GM19324 (cell line): ENCODE results near the gene NDFIP2.

Experiments used
- ATAC-seq: cut with Tn5 transposase; IDR thresholded peaks from one replicate; pipeline ENCODE4 v1.9.1; 2021; ENCODE audit warnings: mild to moderate bottlenecking, moderate library complexity; ENCODE audit not compliant: unreplicated experiment, low FRiP score

Gene NDFIP2

DNA sequence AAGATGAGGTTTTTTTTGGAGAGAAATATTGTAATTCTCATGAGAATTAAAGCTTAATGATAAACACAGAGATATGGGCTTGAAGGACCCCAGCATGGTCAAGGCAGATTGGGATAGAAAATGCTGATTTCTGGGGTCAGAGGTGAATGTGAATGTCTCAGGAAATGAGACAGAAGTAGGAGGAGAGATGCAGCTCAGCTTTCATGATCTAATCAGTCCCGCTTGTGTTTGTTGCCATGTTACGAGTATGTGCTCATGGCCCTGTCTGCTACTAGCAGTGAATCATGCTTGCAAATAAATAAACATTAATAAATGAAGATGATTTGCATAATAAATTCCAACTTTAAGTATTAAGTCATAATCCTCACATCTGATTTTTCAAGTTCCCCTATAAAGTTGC is 23.0 kb upstream of the NDFIP2 start:
- no peak for ATAC-seq

DNA sequence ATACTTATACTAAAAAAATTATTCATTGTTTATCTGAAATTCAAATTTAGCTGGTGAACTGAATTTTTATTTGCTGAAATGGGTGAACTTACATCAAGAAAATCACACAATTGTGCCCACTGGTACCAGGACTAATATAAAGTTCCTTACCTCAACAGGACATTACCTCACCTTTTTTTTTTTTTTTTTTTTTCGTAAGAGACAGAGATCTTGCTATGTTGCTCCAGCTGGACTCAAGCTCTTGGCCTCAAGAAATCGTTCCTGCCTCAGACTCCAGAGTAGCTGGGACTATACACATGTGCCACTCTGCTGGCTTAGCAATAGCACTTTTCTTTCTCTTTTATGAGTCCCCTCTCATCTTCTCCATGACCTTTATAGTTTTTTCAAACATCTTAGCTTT is 22.5 kb upstream of the NDFIP2 start:
- ATAC-seq: no peak

DNA sequence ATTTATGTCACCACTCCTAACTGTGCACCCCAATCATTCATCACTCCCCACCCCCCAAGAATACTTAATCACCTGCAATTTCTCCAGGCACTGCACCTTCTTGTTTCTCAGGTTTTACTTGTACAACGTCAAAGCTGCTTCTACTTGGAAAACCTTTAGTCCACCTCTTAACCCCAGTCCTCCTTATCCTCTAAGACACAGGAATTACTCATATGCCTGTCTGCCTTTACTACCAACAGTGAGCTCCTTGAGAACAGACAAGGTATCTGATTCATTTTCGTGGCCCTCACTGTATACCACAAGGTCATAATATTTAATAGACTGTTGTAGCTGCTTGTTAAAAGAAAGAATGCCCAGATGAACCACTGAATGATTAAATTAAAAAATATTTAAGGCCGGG is 21.0 kb upstream of the NDFIP2 start:
- no peak for ATAC-seq

DNA sequence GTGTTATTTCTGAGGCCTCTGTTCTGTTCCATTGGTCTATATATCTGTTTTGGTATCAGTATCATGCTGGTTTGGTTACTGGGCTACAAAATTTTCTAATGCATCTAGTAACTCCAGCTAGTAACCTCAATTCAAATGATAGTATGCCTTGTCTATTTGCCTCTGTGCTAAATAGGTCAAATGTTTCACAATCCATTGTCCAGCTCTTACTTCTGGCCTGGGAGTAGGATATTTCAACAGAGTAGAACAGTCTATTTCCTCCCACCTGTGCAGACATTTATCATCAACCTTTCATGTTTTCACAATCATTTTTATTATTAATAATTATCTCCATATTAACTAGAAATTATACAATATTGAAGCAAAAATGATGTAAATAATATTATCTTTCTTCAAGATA is 18.1 kb upstream of the NDFIP2 start:
- ATAC-seq: no peak

DNA sequence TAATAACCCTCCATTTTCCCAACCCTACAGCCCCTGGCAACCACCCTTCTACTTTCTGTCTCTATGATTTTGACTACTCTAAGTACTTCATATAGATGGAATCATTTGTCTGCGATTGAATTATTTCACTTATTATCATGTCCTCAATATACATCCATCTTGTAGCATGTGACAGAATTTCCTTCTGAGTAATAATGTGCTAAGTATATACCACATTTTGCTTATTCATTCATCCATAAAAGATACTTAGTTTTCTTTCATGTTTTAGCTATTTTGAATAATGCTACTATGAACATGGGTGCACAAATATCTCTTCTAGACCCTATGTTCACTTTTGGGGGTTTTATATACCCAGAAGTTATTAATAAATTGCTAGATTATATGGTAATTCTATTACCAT is 17.4 kb upstream of the NDFIP2 start:
- no peak for ATAC-seq

DNA sequence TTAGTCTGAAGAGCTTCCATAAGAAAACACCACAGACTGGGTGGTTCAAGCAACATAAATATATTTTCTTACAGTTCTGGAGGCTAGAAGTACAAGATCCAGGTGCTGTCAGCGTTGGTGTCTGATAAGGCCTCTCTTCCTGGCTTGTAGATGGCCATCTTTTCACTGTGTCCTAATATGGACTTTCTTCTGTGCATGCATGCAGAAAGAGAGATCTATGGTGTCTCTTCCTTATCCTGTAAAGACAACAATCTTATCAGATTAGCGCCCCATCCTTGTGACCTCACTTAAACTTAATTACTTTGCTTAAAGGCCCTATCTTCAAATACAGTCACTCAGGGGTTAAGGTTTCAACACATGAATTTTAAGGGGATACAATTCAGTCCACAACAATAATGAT is 14.1 kb upstream of the NDFIP2 start:
- no peak for ATAC-seq

DNA sequence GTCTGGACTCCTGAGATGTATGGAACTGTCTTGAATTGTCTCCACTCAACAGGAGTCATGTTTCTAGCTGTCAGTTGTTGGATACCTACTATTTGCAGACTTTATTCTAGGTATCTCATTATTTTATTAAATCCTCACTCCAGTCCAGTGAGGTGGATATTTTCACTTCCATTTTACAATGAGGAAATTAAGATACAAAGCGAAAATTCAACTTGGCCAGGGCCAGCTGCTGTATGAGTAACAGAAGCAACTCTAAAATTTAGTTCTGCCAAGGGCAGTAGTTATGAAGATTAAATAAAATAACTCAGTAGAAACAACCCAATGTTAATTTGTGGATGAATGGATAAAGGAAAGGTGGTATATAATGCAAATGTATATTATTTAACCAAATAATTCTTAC is 12.6 kb upstream of the NDFIP2 start:
- no peak for ATAC-seq

DNA sequence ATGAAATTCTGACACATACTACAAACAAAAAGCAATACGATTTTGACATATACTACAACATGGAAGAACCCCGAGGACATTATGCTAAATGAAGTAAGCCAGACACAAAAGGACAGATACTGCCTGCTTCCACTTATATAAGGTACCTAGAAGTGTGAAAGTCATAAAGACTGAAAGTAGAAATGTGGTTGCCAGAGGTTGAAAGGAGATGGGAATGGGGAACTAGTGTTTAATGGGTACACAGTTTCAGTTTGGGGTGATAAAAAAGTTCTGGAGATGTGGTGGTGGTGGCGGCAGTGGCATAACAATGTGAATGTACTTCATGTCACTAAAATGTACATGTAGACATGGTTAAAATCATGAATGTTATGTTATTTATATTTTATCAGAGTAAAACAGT is 12.1 kb upstream of the NDFIP2 start:
- no peak for ATAC-seq

DNA sequence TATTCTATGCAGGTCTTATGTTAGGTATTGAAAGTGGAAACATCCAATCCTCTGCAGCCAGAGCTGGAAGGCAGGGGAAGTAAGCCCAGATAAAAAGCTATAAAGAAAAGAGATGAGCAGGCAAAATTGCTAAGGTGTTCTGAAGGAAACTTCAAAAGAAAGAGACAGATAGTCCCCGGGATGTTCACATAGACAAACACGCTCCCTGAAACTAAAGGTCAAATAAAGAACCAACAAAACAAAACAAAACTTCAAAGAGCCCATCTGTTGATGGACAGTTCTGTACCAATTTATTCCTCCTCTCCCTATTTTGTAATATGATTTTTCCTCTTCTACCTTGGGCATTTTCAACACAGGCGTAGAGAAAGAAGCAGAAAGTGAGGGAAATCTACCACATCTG is 11.3 kb upstream of the NDFIP2 start:
- no peak for ATAC-seq

DNA sequence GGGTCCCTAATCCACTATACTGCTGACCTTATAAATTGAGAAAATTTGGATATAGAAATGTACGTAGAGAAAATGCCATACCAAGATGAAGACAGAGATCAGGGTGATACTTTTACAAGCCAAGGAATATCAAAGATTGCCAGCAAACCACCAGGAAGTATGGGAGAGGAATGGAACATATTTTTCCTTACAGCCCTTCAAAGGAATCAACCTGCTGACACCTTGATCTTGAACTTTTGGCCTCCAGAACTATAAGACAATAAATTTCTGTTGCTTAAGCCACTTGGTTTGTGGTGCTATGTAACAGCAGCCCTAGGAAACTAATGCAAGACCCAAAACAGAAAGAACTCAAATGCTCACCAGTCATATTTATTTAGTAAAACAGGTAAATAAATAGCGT is 10.3 kb upstream of the NDFIP2 start:
- no peak for ATAC-seq

DNA sequence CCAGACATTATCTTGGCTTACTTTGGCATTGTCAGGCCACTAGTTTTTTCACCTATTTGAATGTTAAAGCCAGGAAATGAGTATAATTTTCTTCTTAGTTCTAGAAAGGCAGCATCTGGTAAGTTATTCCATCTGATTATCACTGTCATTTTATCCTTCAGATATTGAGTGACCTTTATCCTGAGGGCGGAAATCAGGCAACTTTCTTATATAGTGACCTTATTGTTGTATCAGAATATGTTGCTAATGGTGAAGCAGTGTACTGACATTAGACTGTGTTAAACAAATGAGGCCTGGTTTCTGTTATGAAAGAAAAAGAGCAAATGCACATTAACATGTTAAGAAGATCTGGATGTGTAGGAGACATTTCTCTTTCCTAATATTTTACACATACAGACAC is 5.4 kb upstream of the NDFIP2 start:
- no peak for ATAC-seq

DNA sequence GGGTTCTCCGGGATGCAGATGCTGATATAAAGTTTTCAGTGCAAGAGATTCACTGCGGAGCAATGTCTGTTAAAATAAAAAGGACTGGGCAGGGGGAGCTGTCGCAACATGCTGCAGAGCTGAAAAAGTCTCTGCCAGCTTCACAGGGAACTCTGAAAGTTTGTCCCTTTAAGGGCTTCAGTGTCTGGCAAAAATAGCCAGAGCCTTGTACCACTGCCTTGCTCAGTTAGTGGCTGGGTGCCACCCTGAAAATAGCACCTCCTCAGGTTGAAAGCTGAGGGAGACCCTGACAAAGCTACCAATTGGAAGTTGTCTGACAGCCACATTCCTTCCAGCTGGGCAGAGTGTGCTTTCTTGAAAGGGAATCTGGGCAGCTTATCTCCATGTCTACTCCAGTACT is 3.0 kb upstream of the NDFIP2 start:
- ATAC-seq: no peak

DNA sequence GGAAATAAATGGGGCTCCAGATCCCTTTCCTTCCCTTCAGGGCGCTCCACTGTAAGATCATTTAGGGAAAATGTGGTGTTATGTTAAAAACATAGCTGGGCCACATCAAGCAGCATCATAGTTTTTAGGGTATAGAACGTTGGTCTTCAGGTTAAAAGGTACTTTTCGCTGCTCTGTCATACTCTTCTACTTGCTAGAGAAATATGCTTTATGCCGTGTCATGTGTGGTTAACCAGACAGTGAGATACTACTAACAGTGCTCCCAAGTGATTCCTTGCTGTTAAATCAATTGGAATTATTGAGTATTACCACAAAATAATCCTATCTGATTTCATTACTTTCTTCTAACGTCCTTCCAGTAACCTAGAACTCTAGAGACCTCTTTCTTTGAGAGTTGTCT is 1.1 kb upstream of the NDFIP2 start:
- no peak for ATAC-seq

DNA sequence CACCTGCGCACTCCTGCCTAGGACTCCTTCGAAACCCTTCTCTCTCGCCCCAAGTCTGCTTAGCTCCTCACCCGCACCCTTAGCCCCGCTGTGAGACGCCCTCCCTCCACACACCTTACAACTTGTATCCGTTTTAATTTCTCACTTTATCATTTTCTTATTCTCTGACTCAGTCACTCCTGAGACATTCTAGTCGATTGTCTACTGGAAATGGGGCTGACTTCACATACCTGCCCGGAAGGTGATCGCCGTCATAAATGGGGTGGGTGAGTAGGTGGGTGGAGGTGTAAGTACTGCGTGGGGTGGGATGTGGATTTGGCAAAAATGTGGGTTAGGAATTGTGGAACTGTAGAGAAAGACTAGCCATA is 714 bp downstream of the NDFIP2 start:
- ATAC-seq: peak; percentile 39

DNA sequence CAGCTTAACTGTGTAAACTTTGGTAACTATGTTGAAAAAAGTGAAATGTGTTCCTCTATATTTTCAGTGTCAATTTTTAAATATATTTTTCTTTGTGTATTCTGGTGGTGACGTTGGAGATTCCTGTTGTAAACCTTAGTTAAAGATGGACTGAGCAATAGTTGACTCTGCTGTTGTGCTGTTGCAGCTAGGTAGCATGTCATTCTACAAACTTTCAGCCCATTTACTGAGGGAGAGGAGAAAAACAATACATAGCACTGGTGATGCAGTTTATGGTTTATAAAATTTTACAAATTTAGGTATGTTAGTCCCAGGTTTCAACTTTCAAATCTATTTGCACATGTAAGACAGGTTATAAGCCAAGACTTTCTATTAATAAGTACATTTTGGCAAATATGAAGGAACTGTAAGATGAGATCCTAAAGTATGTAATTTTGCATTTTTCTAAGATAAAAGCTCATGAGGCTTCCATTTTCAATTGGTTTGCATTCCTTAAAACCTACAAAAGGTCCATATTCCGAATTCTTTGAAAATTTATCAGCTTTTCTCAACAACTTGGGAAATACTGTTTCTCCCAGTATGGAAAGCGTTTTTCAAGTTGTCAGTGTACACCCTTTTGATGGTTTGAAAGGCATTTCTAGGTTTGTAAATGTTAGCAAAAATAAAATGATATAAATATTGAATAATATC is 1.5 kb downstream of the NDFIP2 start:
- no peak for ATAC-seq

DNA sequence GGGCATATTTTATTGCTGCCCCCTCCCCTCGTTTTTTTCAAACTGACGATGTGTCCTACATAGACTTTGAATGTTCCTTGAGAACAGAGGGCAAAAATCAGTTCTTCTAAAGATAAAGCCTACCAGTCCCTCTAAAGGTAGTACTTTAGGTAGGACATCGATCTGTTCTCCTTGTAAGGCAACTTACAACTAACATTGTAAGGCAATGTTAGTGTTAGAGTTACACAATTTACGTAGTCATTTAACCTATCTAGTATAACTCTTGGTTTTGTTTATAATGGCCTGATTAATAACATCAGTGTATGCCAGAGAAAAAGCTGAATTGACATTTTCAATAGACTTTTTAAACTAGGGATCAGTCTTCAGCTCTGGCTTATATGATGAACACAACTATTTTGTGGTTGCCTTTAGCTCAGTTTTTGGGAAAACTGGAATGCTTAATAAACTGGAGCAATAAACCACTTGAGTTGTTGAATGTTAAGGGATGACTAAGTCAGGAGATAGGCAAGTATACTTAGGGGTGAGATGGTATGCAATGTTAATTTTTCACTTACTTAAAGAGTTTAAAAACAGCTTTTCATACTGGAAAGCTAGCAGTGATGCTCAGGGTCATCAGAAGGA is 2.2 kb downstream of the NDFIP2 start:
- ATAC-seq: no peak

DNA sequence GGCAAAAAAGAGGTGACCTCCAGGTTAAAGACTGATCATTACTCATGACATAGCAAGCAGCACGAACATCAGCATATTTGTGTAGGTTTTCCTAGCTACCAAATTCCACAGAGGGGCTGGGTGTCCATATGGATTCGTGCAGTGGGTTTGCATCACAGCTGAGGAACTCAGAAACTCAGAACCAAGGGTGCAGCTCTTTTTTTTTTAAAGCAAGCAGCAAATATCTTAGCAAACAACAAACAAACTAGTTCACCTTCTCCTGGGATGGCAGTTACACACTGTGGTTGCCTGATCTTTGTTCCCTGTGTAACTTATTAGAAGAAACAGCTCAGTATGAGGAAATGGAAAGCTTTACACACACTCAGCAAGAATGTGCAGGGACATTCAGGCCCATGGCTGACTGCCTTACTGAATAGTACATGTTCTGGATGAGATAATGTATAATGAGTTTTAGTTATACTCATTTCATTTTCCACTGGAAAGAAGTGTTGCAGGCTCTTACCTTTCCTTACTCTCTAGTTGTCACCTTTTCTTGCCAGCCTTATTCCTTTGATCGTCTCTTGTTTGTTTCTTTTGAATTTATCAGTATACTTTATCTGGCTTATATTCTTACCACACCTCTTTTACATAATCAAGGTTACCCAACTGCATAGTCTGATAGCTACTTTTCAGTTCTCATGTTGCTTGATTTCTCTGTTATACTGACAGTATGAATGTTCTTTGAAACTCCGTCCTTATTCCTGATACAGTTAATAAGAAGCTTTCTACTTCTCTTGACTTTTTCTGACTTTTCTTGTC is 4.3 kb downstream of the NDFIP2 start:
- ATAC-seq: no peak

DNA sequence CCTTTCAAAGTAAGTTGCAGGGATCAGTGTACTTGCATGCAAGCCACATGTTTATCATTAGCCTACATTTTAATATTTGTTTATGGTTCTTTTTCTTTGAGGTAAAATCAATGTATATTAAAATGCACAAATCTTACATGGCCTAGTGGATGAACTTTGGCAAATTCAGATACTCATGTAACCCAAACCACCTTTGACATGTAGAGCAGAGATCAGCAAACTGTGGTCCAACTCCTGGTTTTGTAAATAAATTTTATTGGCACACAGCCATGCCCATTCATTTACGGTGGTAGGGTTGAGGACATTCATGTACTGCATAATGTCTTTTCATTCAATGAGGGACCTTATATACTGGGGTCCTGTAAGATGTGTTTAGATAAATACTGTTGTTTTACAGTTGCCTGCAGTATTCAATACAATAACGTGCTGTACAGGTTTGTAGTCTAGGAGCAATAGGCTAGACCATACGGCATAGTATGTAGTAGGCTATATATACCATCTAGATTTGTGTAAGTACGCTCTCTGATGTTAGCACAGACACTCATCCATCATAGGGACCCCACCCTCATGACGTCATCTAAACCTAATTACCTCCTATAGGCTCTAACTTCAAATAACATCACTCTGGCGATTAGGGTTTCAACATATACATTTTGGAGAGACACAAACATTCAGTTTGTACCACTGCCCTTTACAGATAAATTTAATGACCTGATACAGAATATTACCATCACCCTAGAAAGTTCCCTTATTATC is 5.7 kb downstream of the NDFIP2 start:
- ATAC-seq: no peak

DNA sequence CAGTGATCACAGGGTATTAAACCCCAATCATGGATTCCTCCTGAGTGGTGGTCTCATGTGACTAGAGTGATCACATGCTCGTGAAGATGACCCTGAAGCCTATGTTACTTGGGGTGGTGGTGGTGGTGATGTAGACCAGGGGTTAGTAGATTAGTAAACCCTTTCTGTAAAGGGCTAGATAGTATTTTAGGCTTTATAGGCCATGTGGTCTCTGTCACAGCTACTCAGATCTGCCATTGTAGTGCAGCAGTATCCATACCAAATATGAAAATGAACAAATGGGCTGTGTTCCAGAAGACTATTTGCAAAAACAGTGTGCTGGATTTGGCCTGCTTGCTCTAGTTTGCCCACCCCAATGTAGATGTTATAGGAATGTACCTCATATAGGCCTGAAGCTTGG is 9.4 kb downstream of the NDFIP2 start:
- ATAC-seq: no peak

DNA sequence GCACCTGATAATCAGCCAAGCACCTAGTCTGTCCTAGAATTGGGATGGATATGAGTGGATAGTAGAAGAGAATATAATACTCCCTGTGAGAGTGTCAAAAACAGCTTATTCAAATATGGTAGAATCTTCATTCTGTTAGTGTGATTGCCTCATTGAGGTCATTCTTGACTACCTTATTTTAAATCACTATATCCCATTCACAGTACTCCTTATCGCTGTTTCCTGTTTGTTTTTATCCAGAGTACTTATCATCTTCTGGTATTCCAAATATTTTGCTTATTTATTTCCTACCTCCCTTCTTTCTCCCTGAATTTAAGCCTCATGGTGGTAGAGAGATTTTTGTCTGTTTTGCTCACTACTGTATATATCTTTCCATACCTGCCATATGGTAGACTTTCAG is 9.9 kb downstream of the NDFIP2 start:
- ATAC-seq: no peak

DNA sequence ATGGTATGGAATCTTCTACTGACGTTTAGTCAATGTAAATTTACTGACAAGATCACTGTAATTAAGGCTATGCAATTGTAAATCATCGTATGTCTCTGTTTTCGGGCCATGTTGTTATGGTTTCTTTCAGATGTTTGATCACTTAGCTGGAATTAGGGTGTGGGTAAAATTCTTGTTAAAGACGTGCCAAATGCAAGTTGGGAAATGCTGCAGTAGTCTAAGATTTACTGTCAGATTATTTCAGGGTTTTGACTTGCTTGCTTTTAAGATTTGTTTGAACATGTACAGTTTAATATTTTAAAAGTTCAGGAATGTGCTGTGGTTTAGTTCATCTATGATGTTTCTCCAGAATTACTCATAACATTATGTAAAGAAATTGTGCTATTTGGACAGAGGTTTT is 10.8 kb downstream of the NDFIP2 start:
- ATAC-seq: no peak
